IMR-90 (cell line): ENCODE results near the gene GRIFIN. TPM values are rescaled to one million over a fixed set of nuclear protein-coding genes. Genes with fewer than 3 reads are reported as not detected.
"Not testable (repeated sequence)": the region's sequence is repeated elsewhere in the genome, so short reads cannot be mapped to it uniquely, and the experiment has no call there.

Experiments used
- ATAC-seq: fragments of 200-7000 bp; cut with Tn5 transposase; 2 replicates; pipeline ENCODE4 v1.9.1; 2020; ENCODE audit warnings: low read depth, mild to moderate bottlenecking, moderate library complexity
- BruUV-seq: library from RNA; stranded (reverse); fragments of 400-500 nt; replicated peaks from 2 replicates; lab custom pipeline; 2021; lab: Mats Ljungman, UMichigan
- CTCF ChIA-PET: fragments of 300-600 bp; formaldehyde crosslinking; extraction: SDS; loops from one replicate; lab custom pipeline; 2021; ENCODE audit warnings: antibody characterized with exemption; lab: Yijun Ruan, JAX
- POLR2A ChIA-PET: fragments of 300-600 bp; sonication (Branson Sonifier 250); formaldehyde crosslinking; loops from one replicate; lab custom pipeline; 2022; ENCODE audit warnings: antibody characterized with exemption; ENCODE audit not compliant: unreplicated experiment; lab: Charles Lee
- DNase-seq: peaks from one replicate; pipeline ENCODE4 v3.0.0; 2013
- H2AFZ ChIP-seq: replicated peaks from 2 replicates; pipeline ENCODE3; 2013; ENCODE audit warnings: low read length, mild to moderate bottlenecking; ENCODE audit not compliant: poor library complexity
- H2AK5ac ChIP-seq: 2 replicates; pipeline ENCODE4 v1.6.1; 2013; ENCODE audit warnings: low read depth, low read length, inconsistent platforms
- H2AK9ac ChIP-seq: replicated peaks from 2 replicates; pipeline ENCODE3; 2013; ENCODE audit warnings: mild to moderate bottlenecking, low read depth, low read length, moderate library complexity; ENCODE audit not compliant: poor library complexity
- H2BK120ac ChIP-seq: 2 replicates; pipeline ENCODE4 v1.6.1; 2013; ENCODE audit warnings: low read depth, low read length, inconsistent platforms
- H2BK15ac ChIP-seq: 3 replicates; pipeline ENCODE4 v1.6.1; 2013; ENCODE audit warnings: low read depth, low read length, inconsistent platforms
- H2BK20ac ChIP-seq: 2 replicates; pipeline ENCODE4 v1.6.1; 2013; ENCODE audit warnings: low read depth, mild to moderate bottlenecking, inconsistent platforms, low read length, moderate library complexity
- H2BK5ac ChIP-seq: 2 replicates; pipeline ENCODE4 v1.6.1; 2013; ENCODE audit warnings: mild to moderate bottlenecking, low read depth, low read length, inconsistent platforms; ENCODE audit not compliant: poor library complexity, severe bottlenecking
- H3K14ac ChIP-seq: replicated peaks from 2 replicates; pipeline ENCODE4 v1.6.1; 2013; ENCODE audit warnings: low read depth, low read length, inconsistent platforms
- H3K18ac ChIP-seq: 2 replicates; pipeline ENCODE4 v1.6.1; 2013; ENCODE audit warnings: low read depth, low read length, control low read depth
- H3K23ac ChIP-seq: 2 replicates; pipeline ENCODE4 v1.6.1; 2013; ENCODE audit warnings: low read depth, low read length, inconsistent platforms
- H3K27ac ChIP-seq: 2 replicates; pipeline ENCODE4 v1.5.1; 2013; ENCODE audit warnings: mild to moderate bottlenecking, control low read depth, low read length; ENCODE audit not compliant: insufficient read depth
- H3K27me3 ChIP-seq: 2 replicates; pipeline ENCODE4 v1.6.1; 2013; ENCODE audit warnings: low read length; ENCODE audit not compliant: control insufficient read depth, insufficient read depth
- H3K36me3 ChIP-seq: 2 replicates; pipeline ENCODE4 v1.6.1; 2013; ENCODE audit warnings: low read length, mixed read lengths; ENCODE audit not compliant: control insufficient read depth, insufficient read depth
- H3K4ac ChIP-seq: 2 replicates; pipeline ENCODE4 v1.6.1; 2013; ENCODE audit warnings: low read depth, low read length, inconsistent platforms
- H3K4me1 ChIP-seq: 2 replicates; pipeline ENCODE4 v1.6.1; 2013; ENCODE audit warnings: low read length, mixed read lengths; ENCODE audit not compliant: control insufficient read depth, insufficient read depth
- H3K4me2 ChIP-seq: 2 replicates; pipeline ENCODE4 v1.6.1; 2013; ENCODE audit warnings: low read depth, mild to moderate bottlenecking, control low read depth, low read length, moderate library complexity
- H3K4me3 ChIP-seq: 2 replicates; pipeline ENCODE4 v1.5.1; 2013; ENCODE audit warnings: low read depth, mild to moderate bottlenecking, control low read depth, low read length, moderate library complexity; ENCODE audit not compliant: insufficient read depth
- H3K56ac ChIP-seq: 2 replicates; pipeline ENCODE4 v1.6.1; 2013; ENCODE audit warnings: low read length, inconsistent platforms; ENCODE audit not compliant: insufficient read depth; ENCODE audit errors: extremely low read depth
- H3K79me1 ChIP-seq, 2 experiments: 2 replicates each; pipeline ENCODE4 v1.6.1; 2013; ENCODE audit warnings: low read length in 2 of 2, inconsistent platforms in 1 of 2, low read depth in 1 of 2
- H3K9ac ChIP-seq: 2 replicates; pipeline ENCODE4 v1.6.1; 2013; ENCODE audit warnings: low read depth, low read length, control low read depth
- H3K9me1 ChIP-seq: 2 replicates; pipeline ENCODE4 v1.6.1; 2013; ENCODE audit warnings: low read length, inconsistent platforms; ENCODE audit not compliant: insufficient read depth
- H3K9me3 ChIP-seq: 2 replicates; pipeline ENCODE4 v1.6.1; 2013; ENCODE audit warnings: low read length; ENCODE audit not compliant: control insufficient read depth, insufficient read depth
- H4K20me1 ChIP-seq: 2 replicates; pipeline ENCODE4 v1.6.1; 2013; ENCODE audit warnings: low read length, inconsistent platforms; ENCODE audit not compliant: insufficient read depth
- H4K5ac ChIP-seq: 2 replicates; pipeline ENCODE4 v1.6.1; 2013; ENCODE audit warnings: mild to moderate bottlenecking, low read depth, low read length, control low read depth
- H4K8ac ChIP-seq, 2 experiments: 2 replicates each; pipeline ENCODE4 v1.6.1; 2013; ENCODE audit warnings: low read depth in 2 of 2, low read length in 2 of 2, control low read depth in 1 of 2, inconsistent platforms in 1 of 2
- H4K91ac ChIP-seq: 2 replicates; pipeline ENCODE4 v1.6.1; 2013; ENCODE audit warnings: low read depth, low read length, inconsistent platforms; ENCODE audit not compliant: insufficient read depth
- WGBS, 2 experiments: methylation state at CpG; one replicate each; pipeline versions ENCODE4 v1.1.5 to v1.1.7; 2013; ENCODE audit warnings: missing lambda C conversion rate in 2 of 2; ENCODE audit not compliant: insufficient read length in 1 of 2; ENCODE audit errors: extremely low coverage in 2 of 2; 5-methylcytosine and 5-hydroxymethylcytosine counted together
- dilution Hi-C: fragments of 300-500 bp; cut with HindIII; formaldehyde crosslinking; loops from one replicate; pipeline ENCODE4 v1.14.3; 2018; ENCODE audit warnings: low sequenced_read_pairs; ENCODE audit not compliant: unreplicated experiment
- in situ Hi-C: fragments of 300-500 bp; cut with MboI; formaldehyde crosslinking; loops from 3 replicates; pipeline ENCODE4 v1.14.3; 2019; ENCODE audit warnings: low sequenced_read_pairs, inconsistent platforms, mixed read lengths
- intact Hi-C: fragments of 100-400 bp; cut with micrococcal nuclease; formaldehyde crosslinking; loops from 2 replicates; pipeline ENCODE4 v1.10.0; 2022
- polyA plus RNA-seq, 3 experiments: library from polyadenylated mRNA; depleted of rRNA; stranded (reverse); fragments of >200 nt; gene quantifications; 2 replicates each; pipeline ENCODE4 v1.2.3, GENCODE V29; 2012; ENCODE audit warnings: low replicate concordance in 1 of 3
- total RNA-seq: library from RNA; depleted of rRNA; stranded (reverse); fragments of >200 nt; gene quantifications from 2 replicates; pipeline ENCODE4 v1.2.3, GENCODE V29; 2012

Gene GRIFIN
- total and polyA plus RNA-seq, 2 of the 4 experiments (the other 2 are of a cell fraction): not detected

DNA sequence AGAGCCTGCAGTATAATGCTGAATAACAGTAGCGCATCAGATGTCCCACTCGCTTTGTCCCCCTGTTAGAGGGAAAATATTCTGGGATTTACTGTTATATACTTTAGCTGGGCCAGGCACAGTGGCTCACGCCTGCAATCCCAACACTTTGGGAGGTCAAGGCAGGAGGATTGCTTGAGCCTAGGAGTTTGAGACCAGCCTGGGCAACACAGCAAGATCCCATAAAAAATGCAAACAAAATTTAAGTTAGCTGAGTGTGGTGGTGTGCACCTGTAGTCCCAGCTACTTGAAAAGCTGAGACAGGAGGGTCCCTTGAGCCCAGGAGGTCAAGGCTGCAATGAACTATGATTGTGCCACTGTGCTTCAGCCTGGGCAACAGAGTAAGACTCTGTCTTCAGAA, 22.3 kb downstream of the GRIFIN start:
- 100% methylated on average over 1 of the region's 3 CpGs; no CpG with 5 or more reads in 1 of the 2 experiments for WGBS, 2 experiments
- H3K23ac ChIP-seq, H4K20me1 ChIP-seq, H3K27ac ChIP-seq, H3K36me3 ChIP-seq, H2AK9ac ChIP-seq, H4K8ac ChIP-seq, H2BK15ac ChIP-seq, H2BK120ac ChIP-seq, H3K79me1 ChIP-seq, H2BK5ac ChIP-seq, H3K9me1 ChIP-seq, H3K18ac ChIP-seq, H3K4me3 ChIP-seq, H3K27me3 ChIP-seq, dilution Hi-C loops, H3K14ac ChIP-seq, in situ Hi-C loops, H3K4me2 ChIP-seq, ATAC-seq, H3K9me3 ChIP-seq, POLR2A ChIA-PET, H3K56ac ChIP-seq, BruUV-seq, H4K5ac ChIP-seq, H2BK20ac ChIP-seq, H3K4me1 ChIP-seq, H2AFZ ChIP-seq, H3K4ac ChIP-seq, H4K91ac ChIP-seq, DNase-seq, H2AK5ac ChIP-seq, H3K9ac ChIP-seq: not testable (repeated sequence)
- intact Hi-C loops: loop anchor here (5.0 to 10.0 kb wide), 2 partner anchors 49 to 103 kb away; partner anchors contain the start of genes BRAT1, CHST12 and IQCE
- CTCF ChIA-PET: interaction anchor here (1.6 to 2.0 kb wide), 2 partner anchors 15 to 17 kb away, joined by 4 to 14 read pairs; no protein-coding TSS in a partner anchor
